A549 (cell line): ENCODE data around the gene TNRC6C.

ENCODE experiments used
- CTCF ChIP-seq: fragments of >200 bp; sonication (Bioruptor Twin); formaldehyde crosslinking; IDR thresholded peaks from 3 replicates; pipeline ENCODE4 v1.5.1; 2016
- HOXA7 ChIP-seq: fragments of 250-450 bp; sonication (Bioruptor Pico); IDR thresholded peaks from 2 replicates; pipeline ENCODE4 v1.5.0; 2020; ENCODE audit warnings: mild to moderate bottlenecking, moderate library complexity
- POLR2A ChIP-seq: IDR thresholded peaks from 2 replicates; pipeline ENCODE4 v1.6.1; 2012; ENCODE audit warnings: mild to moderate bottlenecking, low read length
- ZFP36 ChIP-seq: fragments of 450-650 bp; IDR thresholded peaks from 2 replicates; pipeline ENCODE4 v1.6.1; 2014; ENCODE audit warnings: borderline replicate concordance; ENCODE audit not compliant: partially characterized antibody

- TF ChIP-seq CTCF, result no peak
- TF ChIP-seq HOXA7 (CRISPR knock-in tag), result no peak
- no peak for TF ChIP-seq ZFP36
- TF ChIP-seq POLR2A, result no peak
These were observed 43.7 kb downstream of the TNRC6C start for GRCh38 chr17:78002166-78002565.
